Ecto neural progenitor cell (in vitro differentiated cells): Measurements from ENCODE around the gene GPR119.
"Not testable (repeated sequence)": the region's sequence is repeated elsewhere in the genome, so short reads cannot be mapped to it uniquely, and the experiment has no call there.

ENCODE experiments used
- DNase-seq: peaks from one replicate; pipeline ENCODE4 v3.0.0-alpha.2; 2018; ENCODE audit warnings: low spot score

Gene GPR119

GRCh38 chrX:130385520-130385919 lies at the start of gene GPR119:
GPR119 (minus strand) TSS chrX:130385674; CDS start chrX:130385447, 227 bp downstream.
- DNase-seq: no peak

GRCh38 chrX:130429236-130429635 lies 43.8 kb upstream of the GPR119 start:
- DNase-seq: not testable (repeated sequence)

GRCh38 chrX:130426531-130426930 lies 41.1 kb upstream of the GPR119 start:
- no peak for DNase-seq

- no peak for DNase-seq
Observed at GRCh38 chrX:130419263-130419662, 33.8 kb upstream of the GPR119 start.

- no peak for DNase-seq
Observed at GRCh38 chrX:130418740-130419139, 33.3 kb upstream of the GPR119 start.

- no peak for DNase-seq
Observed at GRCh38 chrX:130418066-130418465, 32.6 kb upstream of the GPR119 start.

- DNase-seq: no peak
Observed at GRCh38 chrX:130416785-130417184, 31.3 kb upstream of the GPR119 start.

GRCh38 chrX:130415201-130415600 lies 29.7 kb upstream of the GPR119 start:
- DNase-seq: no peak

- no peak for DNase-seq
Observed at GRCh38 chrX:130414800-130415199, 29.3 kb upstream of the GPR119 start.

GRCh38 chrX:130413415-130413814 lies 27.9 kb upstream of the GPR119 start:
- no peak for DNase-seq

- DNase-seq: no peak
Observed at GRCh38 chrX:130402208-130402684, 16.8 kb upstream of the GPR119 start.

- peak; percentile 83 for DNase-seq
Observed at GRCh38 chrX:130401415-130402207, 16.1 kb upstream of the GPR119 start, which contains the start of gene RBMX2. RBMX2 (plus strand) TSS chrX:130401987; CDS start chrX:130402033, 46 bp downstream.

GRCh38 chrX:130395341-130395740 lies 9.9 kb upstream of the GPR119 start:
- no peak for DNase-seq

GRCh38 chrX:130393451-130394074 lies 8.1 kb upstream of the GPR119 start:
- DNase-seq: peak; percentile 52

- DNase-seq: no peak
Observed at GRCh38 chrX:130386408-130386808, 934 bp upstream of the GPR119 start.

- DNase-seq: no peak
Observed at GRCh38 chrX:130378024-130378669, 7.3 kb downstream of the GPR119 start.

GRCh38 chrX:130376077-130376476 lies 9.4 kb downstream of the GPR119 start:
- DNase-seq: no peak

GRCh38 chrX:130352050-130352449 lies 33.4 kb downstream of the GPR119 start:
- not testable (repeated sequence) for DNase-seq

- DNase-seq: no peak
Observed at GRCh38 chrX:130351567-130351966, 33.9 kb downstream of the GPR119 start.

GRCh38 chrX:130347321-130347720 lies 38.2 kb downstream of the GPR119 start:
- no peak for DNase-seq

- DNase-seq: no peak
Observed at GRCh38 chrX:130343411-130343810, 42.1 kb downstream of the GPR119 start.

GRCh38 chrX:130340271-130340670 lies 45.2 kb downstream of the GPR119 start:
- DNase-seq: no peak
